GM19035 (cell line): Measurements from ENCODE around the gene SIM1.
"Not testable (repeated sequence)": the region's sequence is repeated elsewhere in the genome, so short reads cannot be mapped to it uniquely, and the experiment has no call there.

ENCODE experiments used
- ATAC-seq: cut with Tn5 transposase; IDR thresholded peaks from one replicate; pipeline ENCODE4 v1.9.1; 2021; ENCODE audit not compliant: unreplicated experiment

SIM1 gene

DNA sequence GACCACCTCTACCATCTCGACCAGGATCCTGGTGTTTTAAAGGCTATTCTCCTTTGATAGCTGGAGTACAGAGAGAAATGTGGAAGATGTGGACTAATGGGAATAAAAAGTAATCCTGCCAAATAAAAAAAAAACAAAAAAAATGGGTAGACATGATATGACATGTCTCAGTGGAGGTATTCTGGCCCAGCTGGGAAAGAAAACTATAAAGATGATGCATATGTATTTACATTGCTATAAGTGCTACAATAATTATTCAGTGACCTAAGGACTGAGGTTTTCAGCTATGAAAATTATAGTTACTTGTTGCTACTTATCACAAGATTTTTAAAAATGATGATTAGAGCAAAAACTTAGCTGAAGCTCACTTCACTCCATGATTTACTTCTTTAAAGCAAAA is 101.1 kb downstream of the SIM1 start:
- no peak for ATAC-seq

GRCh38 chr6:100354736-100355641 is 109.7 kb downstream of the SIM1 start:
- ATAC-seq, result not testable (repeated sequence)

- no peak for ATAC-seq
These were observed 111.3 kb downstream of the SIM1 start for GRCh38 chr6:100353276-100354015.

GRCh38 chr6:100350139-100350538 is 114.6 kb downstream of the SIM1 start:
- ATAC-seq, result no peak

GRCh38 chr6:100349366-100349765 is 115.4 kb downstream of the SIM1 start:
- no peak for ATAC-seq

GRCh38 chr6:100347901-100348550 is 116.7 kb downstream of the SIM1 start:
- peak; percentile 77 for ATAC-seq

DNA sequence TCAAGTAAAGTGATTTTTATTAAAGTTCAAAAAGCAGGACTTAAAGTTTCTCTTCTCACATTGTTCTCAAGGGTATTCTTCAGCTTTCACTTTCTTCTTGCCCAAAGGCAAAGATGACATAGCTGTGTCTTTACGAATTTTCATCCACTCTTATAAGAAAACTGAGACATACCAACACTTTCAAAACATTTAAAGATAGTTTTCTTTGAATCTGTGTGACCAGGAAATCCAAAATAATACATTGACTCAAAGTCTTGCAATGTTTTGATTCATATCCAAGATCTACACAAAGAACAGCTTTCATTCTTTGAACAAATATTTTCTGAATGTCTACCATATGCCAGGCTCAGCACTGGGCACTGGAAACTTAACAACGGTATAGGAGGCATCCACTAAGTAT is 117.9 kb downstream of the SIM1 start:
- peak; percentile 51 for ATAC-seq

DNA sequence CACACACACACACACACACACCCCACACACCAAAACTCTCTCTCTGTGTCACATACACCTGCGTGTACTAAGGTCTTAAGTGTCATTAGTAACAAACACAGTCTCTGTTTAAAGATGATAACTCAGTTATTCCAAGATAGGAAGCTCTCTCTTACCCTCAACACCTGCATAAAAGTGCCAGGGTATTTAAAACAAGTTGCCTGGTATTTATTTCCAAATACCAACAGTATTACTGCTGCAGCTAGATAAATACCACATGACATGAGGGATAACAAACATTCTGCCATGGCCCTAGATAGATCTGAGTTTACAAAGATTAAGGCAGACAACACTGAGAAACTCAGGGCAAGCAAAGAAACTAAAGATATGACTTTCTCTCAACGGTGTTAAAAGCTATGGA is 118.5 kb downstream of the SIM1 start:
- ATAC-seq, result peak; percentile 8

DNA sequence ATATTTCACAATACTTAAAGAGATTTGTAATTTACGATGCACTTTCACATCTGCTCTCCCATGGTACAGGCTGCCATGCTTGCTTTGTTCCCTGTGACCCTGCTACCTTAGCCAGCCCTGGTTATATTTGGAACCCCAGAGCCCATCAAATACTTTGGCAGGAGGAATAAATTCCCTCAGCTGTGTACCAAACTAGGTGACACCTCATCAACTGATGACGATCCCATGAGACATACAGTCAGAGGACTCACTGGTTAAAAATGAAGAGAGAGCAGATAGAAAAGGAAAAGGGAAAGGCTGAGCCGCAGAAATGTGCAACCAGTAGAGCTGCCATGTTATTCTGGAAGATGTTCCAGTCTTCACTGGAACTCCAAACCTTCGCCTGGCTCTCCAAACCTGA is 120.0 kb downstream of the SIM1 start:
- no peak for ATAC-seq

- ATAC-seq, result no peak
These were observed 120.4 kb downstream of the SIM1 start for GRCh38 chr6:100344321-100344720.

- no peak for ATAC-seq
These were observed 121.2 kb downstream of the SIM1 start for GRCh38 chr6:100343316-100344077.

DNA sequence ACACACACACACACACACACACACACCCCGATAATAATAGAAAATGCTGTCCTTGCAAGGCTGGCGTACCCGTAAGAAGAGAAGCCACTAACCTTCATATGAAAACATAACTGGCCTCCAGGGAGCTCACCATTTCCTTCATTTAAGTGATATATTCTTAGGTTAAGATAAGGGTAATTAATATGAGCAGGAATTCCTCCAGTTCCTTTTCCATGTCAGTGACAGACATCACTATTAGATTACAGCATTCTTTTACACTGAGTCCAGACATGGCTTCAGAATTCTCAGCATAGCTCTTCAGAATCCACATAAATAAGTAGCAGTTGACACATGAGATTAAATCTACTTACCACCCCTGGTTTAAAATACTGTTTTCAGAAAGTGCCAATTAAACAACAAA is 121.9 kb downstream of the SIM1 start:
- no peak for ATAC-seq

DNA sequence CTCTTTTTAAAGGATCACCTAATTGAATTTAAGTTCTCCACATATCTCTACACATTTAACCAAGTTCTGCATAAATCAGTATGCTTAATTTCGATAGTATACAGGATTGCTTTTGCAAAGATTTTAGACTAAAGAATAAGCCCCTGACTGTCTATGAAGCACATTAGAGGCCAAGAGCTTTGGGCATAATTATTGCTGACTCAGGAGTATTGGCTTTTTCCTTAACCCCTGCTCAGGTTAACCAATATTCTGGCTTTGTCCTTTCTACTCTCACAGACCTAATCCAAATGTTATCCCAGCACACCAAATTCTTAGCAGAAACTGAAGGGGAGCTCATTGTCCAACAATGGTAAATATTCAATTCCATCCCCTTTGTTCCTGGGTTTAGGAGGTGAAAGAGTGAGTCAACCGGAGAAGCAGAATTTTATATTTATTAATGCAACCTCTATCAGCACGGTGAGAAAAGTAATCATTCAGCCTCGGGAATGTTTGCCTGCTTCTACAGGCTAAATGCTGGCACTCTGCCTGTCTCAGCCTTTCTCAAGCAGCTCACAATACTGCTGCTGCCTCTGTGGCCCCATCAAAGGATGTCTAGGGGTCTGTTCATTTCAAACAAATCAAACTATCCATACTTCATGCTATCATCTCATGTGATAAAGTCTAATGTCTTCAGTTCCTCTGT is 125.0 kb downstream of the SIM1 start:
- no peak for ATAC-seq

- ATAC-seq, result peak; percentile 68
These were observed 126.6 kb downstream of the SIM1 start for GRCh38 chr6:100338090-100338489.

- no peak for ATAC-seq
These were observed 127.8 kb downstream of the SIM1 start for GRCh38 chr6:100336876-100337275.

GRCh38 chr6:100335991-100336390 is 128.7 kb downstream of the SIM1 start:
- ATAC-seq, result no peak
